Left ventricle myocardium superior (tissue), 1 donor: Measurements from ENCODE around the gene REEP1. TPM values are rescaled to one million over a fixed set of nuclear protein-coding genes. Genes with fewer than 3 reads are reported as not detected.

Source experiments
- ATAC-seq: fragments of 200-7000 bp; cut with Tn5 transposase; one replicate; pipeline ENCODE4 v1.9.1; 2020; ENCODE audit warnings: mild to moderate bottlenecking, moderate library complexity
- DNase-seq: peaks from one replicate; pipeline ENCODE4 v3.0.0-alpha.2; 2020
- intact Hi-C: fragments of 100-400 bp; cut with micrococcal nuclease; formaldehyde crosslinking; loops from one replicate; pipeline ENCODE4 v1.11.0; 2022
- microRNA-seq: library from miRNA; unstranded; fragments of <30 nt; microRNA quantifications from one replicate; pipeline ENCODE4 v1.2.0, GENCODE V29; 2020; ENCODE audit warnings: borderline number of aligned reads
- total RNA-seq: library from RNA; stranded (reverse); fragmentation: NEBNext Ultra II Directional; extraction: Animal tissue kit (Norgen Biotek cat#: 25700); gene quantifications from one replicate; pipeline ENCODE4 v1.2.1, GENCODE V29; 2021
- donor health status: DM: no; HTN: yes; CAD: no; lungs with severe emphysema.

Gene REEP1
- total RNA-seq, 1 donor from 2014 or later, result 21.3 TPM

DNA sequence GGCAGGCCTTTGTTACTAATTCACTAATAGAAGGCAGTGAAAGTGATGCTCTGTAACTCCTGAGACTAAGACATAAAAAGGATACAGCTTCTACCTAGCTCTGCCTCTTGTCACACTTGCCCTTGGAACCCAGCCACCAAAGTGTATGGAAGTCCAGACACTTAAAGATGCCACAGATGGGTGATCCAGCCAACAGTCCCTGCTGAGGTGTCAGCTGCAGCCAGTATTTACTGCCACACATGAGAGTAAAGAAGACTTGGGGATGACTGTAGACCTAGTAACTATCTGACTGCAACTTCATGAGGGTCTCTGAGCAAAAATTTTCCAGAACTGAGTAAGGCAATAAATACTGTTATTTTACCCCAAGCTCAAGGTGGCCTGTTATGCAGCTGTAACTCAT lies 151.0 kb downstream of the REEP1 start:
- no peak for ATAC-seq
- DNase-seq, result no peak
- intact Hi-C loops, result no loop called here

DNA sequence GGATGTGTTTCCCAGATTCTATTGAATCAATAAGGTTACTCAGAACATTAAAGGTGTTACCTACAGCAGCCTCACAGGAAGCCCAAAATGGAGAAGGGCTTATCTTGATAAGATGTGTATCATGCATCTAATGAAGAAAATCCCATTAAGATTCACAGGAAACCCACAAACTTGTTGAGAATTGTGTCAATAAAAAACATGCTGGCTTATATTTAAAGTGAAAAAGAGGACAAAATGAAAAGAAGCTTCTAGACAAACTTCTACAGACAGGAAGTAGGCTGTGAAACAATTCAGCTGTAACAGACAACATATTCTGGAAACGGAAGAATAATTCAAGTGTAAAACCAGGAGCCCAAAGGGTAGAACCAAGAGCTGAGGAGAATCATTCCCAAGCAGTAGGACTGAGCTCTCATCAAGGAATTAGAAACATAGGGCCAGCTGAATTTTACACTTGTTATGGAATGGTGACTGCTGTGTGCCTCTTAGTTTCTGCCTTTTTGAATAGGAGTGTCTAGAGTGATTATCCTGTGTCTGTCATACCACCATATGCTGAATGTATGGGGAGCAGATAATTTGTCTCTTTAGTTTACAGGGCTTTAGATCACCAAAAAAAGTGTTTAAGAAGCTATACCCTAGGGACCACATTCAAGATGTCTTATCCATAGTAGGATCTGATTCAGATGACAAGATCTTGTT lies 151.8 kb downstream of the REEP1 start:
- ATAC-seq, result peak; percentile 9
- no peak for DNase-seq
- intact Hi-C loops, result no loop called here

DNA sequence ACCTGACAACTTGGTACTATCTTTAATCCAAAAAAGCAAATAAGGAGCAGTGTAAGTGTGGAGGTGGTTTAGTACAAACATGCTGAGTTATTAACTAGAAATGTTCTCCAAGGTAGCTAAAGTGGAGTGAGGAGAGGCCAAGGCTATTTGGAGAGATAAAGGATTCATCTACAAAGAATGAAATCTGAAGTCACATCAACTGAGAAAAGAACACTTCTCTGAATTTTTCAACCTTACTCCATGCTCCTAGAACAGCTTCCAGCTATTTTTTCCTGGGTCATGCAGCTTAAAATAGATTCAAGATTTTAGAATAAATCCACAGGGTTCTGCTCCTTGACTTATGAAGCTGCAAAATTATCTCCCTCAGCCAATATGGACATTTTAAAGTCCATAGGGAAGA lies 160.8 kb downstream of the REEP1 start:
- intact Hi-C loops, result loop anchor here (10.0 kb wide), 1 partner anchor 52 kb away; no protein-coding TSS in a partner anchor
- DNase-seq (no peak), ATAC-seq (no peak)

DNA sequence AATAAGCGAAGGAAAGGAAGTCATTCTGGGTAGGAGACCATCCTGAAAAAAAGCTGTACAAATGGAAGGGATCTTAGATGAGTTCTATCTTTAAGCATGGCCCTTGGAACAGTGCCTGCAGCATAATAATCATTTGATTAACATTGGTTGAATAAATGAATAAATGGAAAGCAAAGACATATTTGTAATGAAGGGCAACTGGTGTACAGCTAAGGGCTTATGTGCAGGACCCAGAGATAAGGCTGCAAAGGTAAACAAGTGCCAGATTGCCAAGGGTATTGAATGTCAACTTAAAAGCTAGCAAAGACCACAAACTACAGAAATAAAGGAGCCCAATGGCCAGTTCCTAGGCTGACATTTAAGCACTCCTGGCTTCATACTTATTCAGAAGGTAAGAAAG lies 161.6 kb downstream of the REEP1 start:
- DNase-seq (no peak), ATAC-seq (peak; percentile 58)
- intact Hi-C loops, result loop anchor here (10.0 kb wide), 1 partner anchor 51 kb away; no protein-coding TSS in a partner anchor

DNA sequence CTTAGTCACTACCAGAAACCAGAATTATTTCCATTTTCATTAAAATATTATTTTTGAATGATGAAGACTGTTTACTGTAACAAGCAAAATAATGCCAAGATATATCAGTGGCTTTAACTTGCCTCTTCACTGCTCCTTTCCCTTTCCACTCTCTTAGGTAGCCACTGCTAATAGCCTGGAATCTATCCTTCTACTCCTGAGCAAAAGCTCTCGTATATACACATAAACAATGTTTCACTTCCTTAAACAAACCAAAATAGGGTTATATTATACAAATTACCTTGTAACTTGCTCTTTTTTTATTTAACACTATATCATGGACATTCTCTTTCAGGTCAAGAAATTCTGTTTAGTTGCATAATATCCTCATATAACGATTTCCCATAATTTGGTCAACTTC lies 163.0 kb downstream of the REEP1 start:
- ATAC-seq (no peak), DNase-seq (no peak)
- intact Hi-C loops, result loop anchor here (10.0 kb wide), 1 partner anchor 50 kb away; no protein-coding TSS in a partner anchor

DNA sequence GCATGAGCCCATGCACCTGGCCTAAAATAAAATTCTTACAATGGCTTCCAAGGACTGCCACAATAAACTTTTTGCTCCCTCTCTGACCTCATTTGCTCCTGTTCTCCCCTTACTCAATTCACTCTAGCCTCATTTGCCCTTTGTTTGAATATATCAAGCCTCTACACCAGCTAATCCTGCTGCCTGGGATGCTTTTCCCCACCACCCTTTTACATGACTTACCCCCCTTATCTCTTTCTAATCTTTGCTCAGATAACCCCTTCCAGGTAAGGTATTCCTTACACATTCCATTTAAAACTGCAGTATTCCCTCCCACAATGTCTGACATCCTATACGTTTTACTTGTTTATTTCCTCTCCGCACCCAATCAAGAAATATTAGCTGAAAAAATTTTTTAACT lies 164.8 kb downstream of the REEP1 start:
- DNase-seq (no peak), ATAC-seq (no peak)
- intact Hi-C loops, result loop anchor here (10.0 kb wide), 1 partner anchor 48 kb away; no protein-coding TSS in a partner anchor

DNA sequence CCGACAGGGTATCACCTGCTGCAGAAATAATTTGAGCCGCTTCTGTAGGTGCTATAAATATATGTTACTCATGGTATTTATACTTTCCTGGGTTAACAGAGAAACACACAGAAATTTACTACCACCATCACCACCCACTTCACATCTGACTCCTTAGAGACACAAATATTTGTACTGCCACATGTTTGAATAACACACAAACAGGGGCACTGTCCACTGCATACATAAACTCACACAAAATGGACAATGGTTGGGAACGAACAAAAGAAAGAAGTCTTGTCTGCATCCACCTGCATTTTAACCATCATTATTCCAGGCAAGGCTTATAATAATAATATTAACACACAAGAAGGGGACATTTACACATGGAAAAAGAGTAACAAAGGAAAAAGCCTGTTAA lies 166.1 kb downstream of the REEP1 start:
- intact Hi-C loops, result loop anchor here (10.0 kb wide), 1 partner anchor 46 kb away; no protein-coding TSS in a partner anchor
- DNase-seq (no peak), ATAC-seq (no peak)

DNA sequence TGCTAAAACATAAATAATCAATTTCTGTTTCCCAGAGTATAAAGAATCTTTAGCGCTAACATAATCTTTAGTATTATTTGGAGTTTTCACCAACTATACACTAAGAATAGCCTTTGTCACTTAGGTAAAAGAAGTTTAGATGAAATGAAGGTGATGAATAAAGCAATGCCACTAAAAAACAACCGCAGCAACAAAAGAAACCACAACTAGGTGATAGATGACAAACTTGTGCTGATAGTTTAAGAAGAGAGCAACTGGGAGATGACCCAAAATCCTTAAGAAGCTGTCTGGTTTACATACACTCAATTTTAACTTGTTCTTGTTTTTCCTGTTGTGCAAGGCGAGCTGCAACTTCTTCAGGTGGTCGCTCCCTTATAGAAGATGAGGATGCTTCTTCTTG lies 167.0 kb downstream of the REEP1 start:
- intact Hi-C loops, result loop anchor here (10.0 kb wide), 1 partner anchor 46 kb away; no protein-coding TSS in a partner anchor
- ATAC-seq, result no peak
- no peak for DNase-seq

Small RNA genes lying within 50 kb of the gene (microRNA-seq; reads per million reads assigned to microRNA genes)
- gene MIR4779, result not detected

Other genes with a start within 250 kb of the REEP1 start
- 15.4 TPM for gene POLR1A, start 231.7 kb downstream of the REEP1 start, total RNA-seq
- 158 TPM for gene PTCD3, start 231.4 kb downstream of the REEP1 start, total RNA-seq
- gene IMMT, start 142.2 kb downstream of the REEP1 start, total RNA-seq, result 301 TPM
- 101 TPM for gene MRPL35, start 138.2 kb downstream of the REEP1 start, total RNA-seq
- 35.6 TPM for gene KDM3A, start 103.7 kb upstream of the REEP1 start, total RNA-seq
- gene CHMP3, start 225.8 kb upstream of the REEP1 start, total RNA-seq, result 184 TPM